NCI-H1930 (cell line): Measurements from ENCODE around the gene CADPS.

Source experiments
- DNase-seq, 2 experiments: peaks; one replicate each; lab custom pipeline; 2025; lab: John Stamatoyannopoulos, UW

CADPS gene

GRCh38 chr3:62632510-62633294 is 242.5 kb downstream of the CADPS start:
- DNase-seq, result peak in 1 of 2 experiments; percentile 24

DNA sequence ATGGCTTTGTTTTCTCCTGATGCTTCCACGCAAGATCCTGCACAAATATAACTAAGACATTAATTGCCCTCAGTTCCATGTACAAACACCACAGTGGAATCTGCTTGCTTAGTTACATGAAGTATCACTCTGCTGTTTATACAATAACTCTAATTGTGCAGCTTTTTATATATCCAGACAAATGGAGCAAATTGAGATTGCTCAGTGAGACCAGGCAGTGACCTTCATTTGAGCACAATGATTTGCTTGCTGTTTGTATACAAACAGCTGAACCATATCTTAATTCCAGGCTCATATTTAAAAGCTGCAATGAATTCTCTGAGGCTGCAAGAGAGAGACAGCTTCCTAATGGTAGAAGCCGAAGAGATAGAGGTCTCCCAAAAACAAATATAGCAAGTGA is 243.7 kb downstream of the CADPS start:
- DNase-seq, result peak; percentile 78

DNA sequence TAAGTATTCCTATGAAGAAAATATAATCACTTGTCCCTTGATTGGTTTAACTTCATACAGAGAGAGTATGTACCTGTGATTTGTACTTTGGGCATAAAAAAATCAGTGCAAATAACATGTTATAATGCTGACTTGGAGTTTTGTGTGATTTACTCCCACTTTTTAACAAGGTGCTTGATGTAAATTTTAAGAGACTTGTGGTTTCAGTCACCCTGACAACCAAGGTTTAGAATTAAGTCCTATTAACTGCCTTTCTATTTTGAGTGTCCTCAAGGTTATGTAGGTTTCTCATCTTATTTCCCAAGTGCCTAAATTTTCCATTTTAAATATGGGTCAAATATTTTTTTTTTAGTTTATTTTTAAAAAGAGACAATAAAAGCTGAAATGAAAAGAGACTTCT is 244.6 kb downstream of the CADPS start:
- DNase-seq, result no peak

GRCh38 chr3:62625268-62625667 is 249.9 kb downstream of the CADPS start:
- DNase-seq, result no peak

GRCh38 chr3:62624185-62624584 is 251.0 kb downstream of the CADPS start:
- DNase-seq, result no peak

- peak; percentile 43 to 46 for DNase-seq
Observed at GRCh38 chr3:62622553-62623174, 252.6 kb downstream of the CADPS start.

- DNase-seq, result no peak
Observed at GRCh38 chr3:62621925-62622324, 253.3 kb downstream of the CADPS start.

DNA sequence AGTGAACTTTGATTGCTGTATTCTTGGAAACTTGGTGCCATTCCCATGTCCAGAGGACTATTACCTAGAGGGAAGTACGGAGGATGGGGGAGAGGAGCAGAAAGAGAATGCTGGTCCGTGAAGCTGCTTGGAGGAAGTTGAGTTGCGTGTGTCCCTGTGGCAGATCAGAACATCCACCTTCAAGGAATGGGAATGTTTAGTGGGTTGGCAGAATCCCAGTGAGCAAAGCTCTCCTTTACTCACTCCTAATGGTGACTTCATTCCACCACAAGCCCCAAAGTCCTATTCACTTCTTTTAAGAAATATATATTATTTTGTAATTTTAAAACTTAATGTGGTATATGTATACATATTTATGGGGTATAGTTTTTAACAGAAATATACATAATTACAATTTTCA is 254.0 kb downstream of the CADPS start:
- DNase-seq, result no peak

DNA sequence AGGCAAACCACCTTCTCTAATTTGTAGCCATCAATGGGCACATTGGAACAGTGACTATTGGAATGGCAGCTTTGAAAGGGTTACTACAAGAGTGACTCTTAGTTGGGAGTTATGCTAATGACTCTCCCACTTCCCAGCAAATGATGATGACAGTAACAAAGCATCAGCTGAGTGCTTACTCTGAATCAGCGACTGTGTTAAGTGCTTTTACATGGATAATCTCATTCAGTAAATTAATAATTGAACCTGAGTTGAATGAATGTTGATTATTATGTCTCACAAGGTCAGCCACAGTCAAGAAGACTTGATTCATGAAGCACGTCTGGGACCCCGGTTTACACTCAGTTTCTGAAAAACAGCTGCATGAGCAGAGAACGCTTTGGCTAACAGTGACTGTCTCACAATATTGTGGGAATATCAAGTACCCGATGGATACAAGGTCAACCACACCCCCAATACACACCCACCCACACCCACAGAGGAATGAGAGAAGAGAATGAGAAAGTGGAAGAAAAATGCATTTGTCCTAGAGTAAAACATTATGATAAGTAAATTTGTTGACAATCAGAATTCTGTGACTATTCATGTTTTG is 259.9 kb downstream of the CADPS start:
- DNase-seq, result no peak

GRCh38 chr3:62614527-62614926 is 260.7 kb downstream of the CADPS start:
- DNase-seq, result no peak

DNA sequence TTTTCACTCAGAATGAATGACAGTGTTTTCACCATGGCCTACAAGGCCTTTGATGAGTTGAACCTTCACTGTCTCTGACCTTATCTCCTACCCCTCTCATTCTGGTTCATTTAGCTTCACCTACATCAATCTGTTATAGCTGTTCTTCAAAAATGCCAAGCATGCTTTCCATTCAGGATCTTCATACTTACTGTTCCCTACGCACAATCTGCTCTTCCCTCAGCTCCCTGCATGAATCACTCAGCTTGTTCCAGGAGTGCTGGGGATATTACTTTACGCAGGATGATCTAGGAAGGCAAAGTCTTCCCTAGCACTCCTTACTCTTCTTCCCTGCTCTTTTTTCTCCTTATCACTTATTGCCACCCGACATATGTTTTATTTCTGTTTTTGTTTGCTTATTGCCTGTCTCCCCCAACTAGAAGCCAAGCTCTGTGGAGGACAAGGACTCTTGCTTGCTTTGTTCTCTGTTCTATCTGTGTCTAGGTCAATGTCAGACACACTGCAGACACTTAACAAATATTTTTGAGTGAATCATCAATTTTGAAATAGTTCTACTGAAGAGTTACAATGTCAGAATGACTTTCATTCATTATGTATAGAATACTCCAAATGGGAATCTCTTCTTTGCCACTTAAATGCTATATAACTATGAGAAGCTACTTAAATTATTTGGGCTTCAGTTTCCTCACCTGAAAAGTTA is 263.5 kb downstream of the CADPS start:
- DNase-seq, result no peak

DNA sequence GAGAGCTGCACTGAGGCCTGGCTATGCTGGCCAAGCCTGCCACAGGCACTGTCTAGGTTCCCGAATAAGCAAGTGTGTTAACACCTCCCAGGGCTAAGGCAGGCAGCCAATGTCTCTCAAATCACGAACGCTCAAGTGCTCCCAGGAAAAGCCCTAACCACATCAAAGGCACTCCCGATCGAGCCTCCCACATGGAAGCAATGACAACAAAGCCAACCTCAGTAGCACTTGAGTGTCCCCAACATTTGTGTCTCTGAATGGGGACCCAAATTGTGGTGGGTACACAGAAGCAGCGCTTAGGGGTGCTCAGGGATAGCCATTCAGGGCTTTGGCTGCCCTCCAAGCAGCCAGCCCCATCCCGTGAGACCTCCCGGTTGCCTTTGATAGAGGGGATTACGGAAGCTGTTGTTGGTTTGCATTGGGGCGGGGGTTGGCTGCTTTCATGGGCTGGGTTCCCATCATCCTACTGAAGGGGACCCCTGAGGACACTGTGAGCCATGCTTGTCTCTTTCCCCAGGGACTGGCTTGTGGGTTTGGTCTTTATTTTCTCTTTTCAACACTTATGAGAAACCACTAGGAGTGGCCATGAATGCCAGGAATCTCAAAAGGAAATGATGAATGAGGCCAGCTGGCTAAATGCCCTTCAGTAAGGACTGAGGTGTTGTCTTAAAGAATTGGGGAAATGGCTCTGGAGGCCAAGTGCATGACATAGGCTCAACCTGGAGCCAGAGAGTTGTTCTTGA is 267.8 kb downstream of the CADPS start:
- DNase-seq, result no peak

DNA sequence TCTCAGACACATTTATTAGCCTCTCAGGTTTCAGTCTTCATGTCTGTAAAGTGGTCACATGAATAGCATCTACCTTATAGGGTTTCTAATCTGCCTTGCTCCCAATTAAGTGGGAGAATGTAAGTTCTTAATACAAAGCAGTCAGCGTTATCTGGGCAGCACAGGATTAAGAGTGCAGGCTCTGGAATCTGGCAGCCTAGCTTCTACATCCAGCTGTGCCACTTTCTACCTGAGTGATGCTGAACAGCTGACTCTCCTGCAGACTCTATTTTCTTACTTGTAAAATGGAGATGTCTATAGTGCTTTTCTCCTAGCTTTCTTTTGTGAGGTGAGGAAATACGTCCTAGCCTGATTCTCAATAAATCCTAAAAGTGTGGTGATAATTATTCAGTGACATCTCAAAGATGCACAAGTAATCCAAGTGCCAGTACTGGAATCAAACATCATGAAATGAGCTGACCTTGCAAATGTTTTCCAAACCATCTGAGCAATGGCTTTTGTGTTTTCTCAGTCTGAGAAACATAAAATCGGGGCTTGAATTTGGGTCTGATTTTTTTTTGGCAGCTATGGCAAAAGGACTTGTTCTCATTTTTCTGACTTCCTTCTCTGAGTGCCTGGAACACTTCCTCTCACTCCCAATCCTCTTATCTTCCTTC is 269.7 kb downstream of the CADPS start:
- DNase-seq, result no peak

DNA sequence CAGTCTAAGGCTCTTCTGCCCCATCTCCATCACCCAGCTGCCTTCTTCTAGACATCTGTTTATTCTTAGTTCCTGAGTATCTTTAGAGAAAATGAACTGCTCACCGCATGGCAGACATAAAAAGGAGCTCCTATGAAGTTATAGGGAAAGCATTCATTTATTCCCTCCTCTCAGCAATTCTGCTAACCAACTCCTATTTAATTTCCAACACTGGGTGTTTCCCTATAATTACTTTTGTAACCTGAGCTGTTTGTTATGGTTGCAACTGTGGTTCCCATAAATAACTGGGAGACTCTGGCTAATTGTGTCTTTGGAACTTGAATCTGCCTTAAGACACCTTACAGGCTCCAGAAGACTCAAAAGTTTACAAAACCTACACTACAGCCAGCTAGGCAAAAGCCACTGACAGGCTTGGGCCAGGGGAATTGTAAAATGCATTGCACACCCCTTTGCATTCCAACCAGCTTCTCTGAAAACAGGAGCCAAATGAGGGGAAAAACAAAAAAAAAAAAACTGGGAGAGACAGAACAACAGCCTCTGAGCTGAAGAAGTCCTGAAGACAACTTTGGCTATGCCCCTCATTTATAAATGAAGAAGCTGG is 270.4 kb downstream of the CADPS start:
- DNase-seq, result no peak

DNA sequence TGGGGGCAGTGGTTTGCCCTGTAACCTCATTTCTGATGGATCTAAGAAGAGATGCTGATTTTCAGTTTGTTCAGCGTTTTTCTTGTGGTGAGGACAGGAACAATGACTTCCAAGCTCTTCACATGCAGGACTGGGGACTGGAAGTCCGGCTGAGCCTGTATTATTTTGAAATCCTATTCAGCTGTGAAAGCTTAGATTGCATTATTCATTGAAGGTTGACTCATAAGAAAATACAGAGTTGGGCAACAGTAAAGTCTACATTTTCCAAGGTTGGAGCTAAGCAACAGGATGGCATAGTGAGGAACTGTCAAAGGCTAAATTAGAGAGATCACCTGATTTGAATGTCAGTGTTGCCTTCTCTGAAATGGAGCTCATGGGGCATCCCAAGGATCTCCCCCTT is 270.9 kb downstream of the CADPS start:
- no peak for DNase-seq

DNA sequence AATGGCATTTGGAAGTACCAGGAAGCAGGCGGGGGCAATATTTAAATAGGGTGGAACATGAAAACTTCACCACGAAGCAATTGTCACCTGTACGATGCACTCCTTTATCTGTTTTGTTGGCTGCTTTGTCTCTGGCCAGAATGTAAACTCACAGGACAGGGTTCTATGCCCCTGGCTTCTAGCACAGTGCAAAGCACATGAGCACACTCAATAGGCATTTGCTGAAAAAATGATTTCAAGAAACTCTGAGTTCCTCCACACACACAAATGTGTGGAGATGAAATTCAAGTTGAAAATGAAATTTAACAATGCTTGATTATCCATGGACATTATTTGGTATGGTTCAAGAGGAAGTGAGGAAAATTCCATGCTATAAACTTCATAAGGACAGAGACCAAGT is 272.2 kb downstream of the CADPS start:
- no peak for DNase-seq

GRCh38 chr3:62602129-62602770 is 273.0 kb downstream of the CADPS start:
- no peak for DNase-seq

DNA sequence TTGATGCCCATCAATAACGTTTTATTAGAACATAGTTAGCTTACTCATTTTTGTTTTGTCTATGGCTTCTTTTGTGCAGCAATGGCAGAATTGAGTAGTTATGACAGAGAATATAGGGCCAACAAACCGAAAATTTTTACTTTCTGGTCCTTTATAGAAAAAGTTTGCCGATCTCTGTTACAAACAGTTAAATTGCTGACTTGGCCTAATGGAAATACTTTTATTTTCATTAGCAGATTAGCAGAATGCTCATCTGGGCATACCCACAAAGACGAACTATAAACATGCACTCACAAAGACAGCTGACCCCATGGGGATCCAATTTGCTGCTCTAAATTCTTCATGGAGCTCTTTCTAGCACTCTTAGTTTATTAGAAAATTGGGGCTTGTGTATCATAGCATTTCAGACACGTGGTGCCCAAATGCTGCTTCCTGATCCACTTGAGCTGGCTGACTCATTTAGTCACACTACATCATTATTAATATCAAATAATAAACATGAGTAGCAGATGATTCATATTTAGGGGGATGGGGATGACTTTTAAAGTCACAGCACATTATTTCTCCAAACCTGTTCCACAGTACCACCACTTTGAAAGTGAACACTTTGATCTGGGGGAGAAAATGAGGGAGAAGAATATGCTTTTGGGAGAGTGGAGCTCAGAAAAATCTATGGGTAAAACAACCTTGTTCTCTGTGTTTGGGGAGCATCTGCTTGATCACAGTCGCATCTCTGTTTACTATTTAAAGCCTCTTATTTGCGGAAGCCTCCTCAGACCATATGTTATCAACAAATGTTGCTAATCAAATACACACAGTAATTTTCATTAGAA is 273.8 kb downstream of the CADPS start:
- DNase-seq, result no peak

- DNase-seq, result no peak
Observed at GRCh38 chr3:62600033-62600432, 275.2 kb downstream of the CADPS start.

DNA sequence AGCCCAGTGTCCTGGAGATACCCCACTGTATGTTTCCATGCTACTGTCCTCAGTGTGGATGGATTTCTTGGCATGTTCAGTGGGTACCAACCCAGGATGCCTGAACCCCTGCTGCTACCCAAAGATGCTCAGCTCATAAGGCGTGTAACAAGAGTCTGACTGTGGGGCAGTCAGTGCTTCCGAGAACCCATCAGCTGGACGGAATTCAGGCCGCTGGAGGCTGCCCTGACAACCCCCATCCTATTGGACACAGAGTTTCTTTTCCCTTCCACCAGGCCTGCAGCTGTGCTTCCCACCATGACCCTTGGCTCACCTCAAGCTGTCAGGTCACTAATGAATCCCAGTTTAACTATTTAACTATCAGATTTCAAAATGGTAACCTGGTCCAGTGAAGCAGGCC is 277.7 kb downstream of the CADPS start:
- no peak for DNase-seq
